A549 (cell line): Measurements from ENCODE around the gene TSHR.

Experiments
- CTCF ChIP-seq: fragments of >200 bp; sonication (Bioruptor Twin); formaldehyde crosslinking; IDR thresholded peaks from 3 replicates; pipeline ENCODE4 v1.5.1; 2016
- GATA3 ChIP-seq: IDR thresholded peaks from 2 replicates; pipeline ENCODE4 v1.6.1; 2012; ENCODE audit warnings: borderline replicate concordance

GRCh38 chr14:81165188-81165587, 209.8 kb downstream of the TSHR start:
- TF ChIP-seq GATA3 (no peak), CTCF (no peak)
